ENCODE data around the gene FFAR4. TPM values are rescaled to one million over a fixed set of nuclear protein-coding genes. Genes with fewer than 3 reads are reported as not detected.

Gene FFAR4
- total and polyA plus RNA-seq, 2 of the 8 experiments (the other 6 are each of a cell fraction or from before 2014, with no cell fraction given) = not detected

GRCh38 chr10:93550606-93551005 lies 15.9 kb upstream of the FFAR4 start (continued):
- TF ChIP-seq CHD7 (IDR thresholded peaks at IDR 0.05; ENCODE audit: insufficient replicate concordance, low read length) (no peak), CBX8 (IDR thresholded peaks at IDR 0.05; ENCODE audit: borderline replicate concordance, low read depth, low read length) (no peak), POU5F1 (IDR thresholded peaks at IDR 0.05; ENCODE audit: low read depth, low read length) (no peak), RBBP5 (IDR thresholded peaks at IDR 0.05; ENCODE audit: borderline replicate concordance, low read depth, low read length) (no peak), CREB1 (IDR thresholded peaks at IDR 0.05) (no peak), NANOG (IDR thresholded peaks at IDR 0.05; ENCODE audit: insufficient read depth, low read depth, low read length, poor library complexity, severe bottlenecking) (no peak), CTCF (IDR thresholded peaks at IDR 0.05; ENCODE audit: control extremely low read depth in 1 of 3, insufficient read depth in 1 of 3, low read depth in 1 of 3, low read length in 3 of 3) (no peak), POLR2AphosphoS5 (IDR thresholded peaks at IDR 0.05; ENCODE audit: low read depth, low read length) (no peak), RXRA (IDR thresholded peaks at IDR 0.05; ENCODE audit: insufficient read depth, low read depth, low read length) (no peak), SIRT6 (IDR thresholded peaks at IDR 0.05; ENCODE audit: low read length) (no peak)

Measured in H1 (cell line).